OCI-LY1 (cell line): ENCODE results near the gene WDHD1.
A peak's percentile ranks its signal among the peaks of the same experiment; 100 is the strongest.

Experiments used
- EZH2 ChIP-seq: fragments of 200-600 bp; sonication (generic), shearing (Covaris generic); IDR thresholded peaks from 2 replicates; pipeline ENCODE4 v1.8.0; 2017; ENCODE audit warnings: borderline replicate concordance, mixed run types, mild to moderate bottlenecking, antibody characterized with exemption, low read length, moderate library complexity, mixed read lengths
- TF ChIP-seq, protein P1 (sequence below): fragments of 200-600 bp; sonication (generic), shearing (Covaris generic); IDR thresholded peaks from 2 replicates; pipeline ENCODE4 v1.5.1; 2017; ENCODE audit warnings: mild to moderate bottlenecking, antibody characterized with exemption, low read length, moderate library complexity, mixed read lengths

DNA sequence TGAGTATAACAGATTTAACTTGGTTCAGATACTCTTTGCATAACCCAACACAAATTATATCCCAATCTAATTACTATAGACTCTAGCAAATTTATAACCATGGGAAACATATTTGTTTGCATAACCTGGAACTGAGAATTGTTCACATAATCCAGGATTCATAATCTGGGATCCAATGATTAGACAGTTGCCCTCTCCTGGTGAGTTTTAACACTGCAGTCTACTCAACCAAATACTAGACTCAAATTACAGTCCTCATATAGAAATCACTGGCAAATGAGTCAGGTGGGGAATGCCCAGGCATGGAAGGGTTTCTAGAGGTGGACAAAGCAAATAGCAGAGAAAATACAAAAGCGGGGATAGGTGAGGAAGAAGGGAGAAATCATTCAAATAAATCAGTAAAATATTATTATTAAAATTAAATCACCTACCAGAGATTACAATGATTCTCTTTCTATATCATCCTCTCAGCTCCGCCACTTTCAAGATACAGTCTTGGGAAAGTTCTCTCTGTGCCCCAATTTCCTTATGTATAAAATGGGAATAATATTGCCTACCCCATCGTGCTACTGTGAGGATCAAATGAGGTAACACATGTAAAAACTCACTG, 133.6 kb downstream of the WDHD1 start:
- TF ChIP-seq EZH2 = no peak
- TF ChIP-seq, protein P1, sequence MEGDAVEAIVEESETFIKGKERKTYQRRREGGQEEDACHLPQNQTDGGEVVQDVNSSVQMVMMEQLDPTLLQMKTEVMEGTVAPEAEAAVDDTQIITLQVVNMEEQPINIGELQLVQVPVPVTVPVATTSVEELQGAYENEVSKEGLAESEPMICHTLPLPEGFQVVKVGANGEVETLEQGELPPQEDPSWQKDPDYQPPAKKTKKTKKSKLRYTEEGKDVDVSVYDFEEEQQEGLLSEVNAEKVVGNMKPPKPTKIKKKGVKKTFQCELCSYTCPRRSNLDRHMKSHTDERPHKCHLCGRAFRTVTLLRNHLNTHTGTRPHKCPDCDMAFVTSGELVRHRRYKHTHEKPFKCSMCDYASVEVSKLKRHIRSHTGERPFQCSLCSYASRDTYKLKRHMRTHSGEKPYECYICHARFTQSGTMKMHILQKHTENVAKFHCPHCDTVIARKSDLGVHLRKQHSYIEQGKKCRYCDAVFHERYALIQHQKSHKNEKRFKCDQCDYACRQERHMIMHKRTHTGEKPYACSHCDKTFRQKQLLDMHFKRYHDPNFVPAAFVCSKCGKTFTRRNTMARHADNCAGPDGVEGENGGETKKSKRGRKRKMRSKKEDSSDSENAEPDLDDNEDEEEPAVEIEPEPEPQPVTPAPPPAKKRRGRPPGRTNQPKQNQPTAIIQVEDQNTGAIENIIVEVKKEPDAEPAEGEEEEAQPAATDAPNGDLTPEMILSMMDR = peak; percentile 75
